ENCODE results near the gene B3GALT4. TPM values are rescaled to one million over a fixed set of nuclear protein-coding genes. Genes with fewer than 3 reads are reported as not detected.
"Not testable (repeated sequence)": the region's sequence is repeated elsewhere in the genome, so short reads cannot be mapped to it uniquely, and the experiment has no call there.

The B3GALT4 gene
- total RNA-seq, 3 donors from 2014 or later: 21.6 to 41.7 (median 24.2) TPM

DNA sequence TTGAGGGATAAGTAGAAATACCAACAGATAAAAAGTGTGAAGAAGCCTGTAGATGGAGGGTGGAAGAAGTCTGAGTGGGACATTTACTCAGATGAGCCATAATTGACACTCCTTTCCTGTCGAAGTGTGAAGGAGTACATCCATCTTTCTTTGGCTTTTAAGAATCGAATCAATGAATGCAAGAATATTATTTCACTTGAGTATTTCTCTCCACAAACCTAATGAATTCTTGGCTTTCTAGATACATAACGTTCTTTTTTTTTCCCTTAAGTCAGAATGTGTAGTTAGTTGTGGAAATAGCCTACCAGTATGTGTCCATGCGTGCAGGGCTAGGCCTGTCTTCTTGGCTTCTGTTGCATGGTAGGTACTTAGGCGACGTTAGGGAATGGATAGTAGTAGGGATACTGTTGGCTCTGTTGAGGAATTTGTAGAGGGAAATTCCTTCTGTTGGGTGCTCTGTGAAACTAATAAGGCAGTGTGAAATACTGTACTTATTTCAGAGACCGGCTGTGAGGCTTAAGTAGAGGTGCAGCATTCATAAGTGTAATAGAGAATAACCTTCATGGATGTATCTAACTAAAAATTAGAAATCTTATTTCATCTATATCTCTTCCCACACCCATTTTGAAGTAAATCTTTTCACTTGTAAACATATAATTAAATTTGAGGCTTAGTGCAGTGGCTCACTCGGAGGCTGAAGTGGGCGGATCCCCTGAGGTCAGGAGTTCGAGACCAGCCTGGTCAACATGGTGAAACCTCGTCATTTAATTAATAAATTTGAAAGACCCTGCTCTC is 3.6 kb upstream of the B3GALT4 start:
- Histone ChIP-seq H3K36me3 (ENCODE audit: low read depth) (no peaks in the 10 kb centered on the region), H3K4me3 (no peak overlapping the region), H3K4me1 (ENCODE audit: low read depth) (peaks cover 53% of the 10 kb centered on the region), H3K9me3 (no peaks in the 10 kb centered on the region)
- ATAC-seq (no peak), DNase-seq (no peak)
- intact Hi-C loops (cut with DNase I, micrococcal nuclease): no loop called here
- TF ChIP-seq, protein P1, sequence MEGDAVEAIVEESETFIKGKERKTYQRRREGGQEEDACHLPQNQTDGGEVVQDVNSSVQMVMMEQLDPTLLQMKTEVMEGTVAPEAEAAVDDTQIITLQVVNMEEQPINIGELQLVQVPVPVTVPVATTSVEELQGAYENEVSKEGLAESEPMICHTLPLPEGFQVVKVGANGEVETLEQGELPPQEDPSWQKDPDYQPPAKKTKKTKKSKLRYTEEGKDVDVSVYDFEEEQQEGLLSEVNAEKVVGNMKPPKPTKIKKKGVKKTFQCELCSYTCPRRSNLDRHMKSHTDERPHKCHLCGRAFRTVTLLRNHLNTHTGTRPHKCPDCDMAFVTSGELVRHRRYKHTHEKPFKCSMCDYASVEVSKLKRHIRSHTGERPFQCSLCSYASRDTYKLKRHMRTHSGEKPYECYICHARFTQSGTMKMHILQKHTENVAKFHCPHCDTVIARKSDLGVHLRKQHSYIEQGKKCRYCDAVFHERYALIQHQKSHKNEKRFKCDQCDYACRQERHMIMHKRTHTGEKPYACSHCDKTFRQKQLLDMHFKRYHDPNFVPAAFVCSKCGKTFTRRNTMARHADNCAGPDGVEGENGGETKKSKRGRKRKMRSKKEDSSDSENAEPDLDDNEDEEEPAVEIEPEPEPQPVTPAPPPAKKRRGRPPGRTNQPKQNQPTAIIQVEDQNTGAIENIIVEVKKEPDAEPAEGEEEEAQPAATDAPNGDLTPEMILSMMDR (IDR thresholded peaks at IDR 0.05): no peak

DNA sequence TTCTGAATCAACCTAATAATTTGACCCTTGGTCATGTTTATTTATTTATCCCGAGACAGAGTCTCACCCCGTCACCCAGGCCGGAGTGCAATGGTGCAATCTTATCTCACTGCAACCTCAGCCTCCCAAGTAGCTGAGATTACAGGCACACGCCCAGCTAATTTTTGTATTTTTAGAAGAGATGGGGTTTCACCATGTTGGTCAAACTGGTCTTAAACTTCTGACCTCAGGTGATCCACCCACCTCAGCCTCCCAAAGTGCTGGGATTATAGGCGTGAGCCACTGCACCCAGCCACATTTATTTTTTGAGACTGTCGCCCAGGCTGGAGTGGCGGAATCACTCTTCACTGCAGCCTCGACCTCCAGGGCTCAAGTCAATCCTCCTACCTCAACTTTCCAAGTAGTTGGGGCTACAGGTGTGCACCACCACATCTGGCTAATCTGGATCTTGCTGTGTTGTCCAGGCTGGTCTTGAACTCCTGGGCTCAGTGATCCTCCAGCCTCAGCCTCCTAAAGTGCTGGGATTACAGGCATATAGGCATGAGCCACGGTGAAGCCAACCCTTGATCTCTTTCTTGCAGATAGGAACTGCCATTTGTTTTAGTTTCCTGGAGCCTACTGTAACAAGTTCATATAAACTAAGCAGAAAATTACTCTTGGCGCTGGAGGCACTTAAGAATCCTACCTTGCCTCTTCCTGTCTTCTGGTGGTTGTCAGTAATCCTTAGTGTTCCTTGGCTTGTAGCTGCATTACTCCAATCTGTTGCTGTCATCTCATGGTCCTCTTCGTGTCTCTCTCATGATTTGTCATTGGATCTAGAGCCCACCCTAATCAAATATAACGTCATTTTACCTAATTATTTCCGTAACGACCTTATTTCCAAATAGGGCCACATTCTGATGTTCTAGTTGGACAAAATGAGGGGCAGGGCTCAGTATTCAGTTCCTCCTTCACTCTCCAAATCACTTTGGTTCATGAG is 2.7 kb upstream of the B3GALT4 start:
- TF ChIP-seq, protein P1 (IDR thresholded peaks at IDR 0.05): no peak
- intact Hi-C loops (cut with DNase I, micrococcal nuclease): no loop called here
- Histone ChIP-seq H3K4me1 (ENCODE audit: low read depth) (peaks cover 53% of the 10 kb centered on the region), H3K36me3 (ENCODE audit: low read depth) (no peaks in the 10 kb centered on the region), H3K4me3 (no peak overlapping the region), H3K9me3 (no peaks in the 10 kb centered on the region)
- no peak for DNase-seq
- no peak for ATAC-seq

DNA sequence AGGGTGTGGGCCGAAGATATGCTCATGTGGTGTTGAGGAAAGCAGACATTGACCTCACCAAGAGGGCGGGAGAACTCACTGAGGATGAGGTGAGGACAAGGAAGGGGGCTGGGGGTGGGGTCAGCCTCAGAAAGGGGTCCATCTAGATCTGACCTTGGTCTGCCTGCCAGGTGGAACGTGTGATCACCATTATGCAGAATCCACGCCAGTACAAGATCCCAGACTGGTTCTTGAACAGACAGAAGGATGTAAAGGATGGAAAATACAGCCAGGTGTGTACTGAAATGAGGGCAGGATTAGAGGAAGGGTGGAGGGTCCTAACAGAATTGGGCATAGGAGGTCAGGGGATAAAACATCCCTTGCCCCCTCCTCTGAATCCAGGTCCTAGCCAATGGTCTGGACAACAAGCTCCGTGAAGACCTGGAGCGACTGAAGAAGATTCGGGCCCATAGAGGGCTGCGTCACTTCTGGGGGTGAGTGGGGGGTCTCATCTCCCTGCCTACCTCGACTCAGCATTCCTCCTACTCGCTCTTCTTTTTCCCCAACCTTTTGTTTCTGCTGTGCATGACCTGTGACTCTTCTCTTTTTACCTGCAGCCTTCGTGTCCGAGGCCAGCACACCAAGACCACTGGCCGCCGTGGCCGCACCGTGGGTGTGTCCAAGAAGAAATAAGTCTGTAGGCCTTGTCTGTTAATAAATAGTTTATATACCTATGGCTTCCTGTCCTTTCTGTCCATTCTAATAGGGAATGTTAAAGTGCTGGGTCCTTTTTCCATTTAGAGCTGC is 935 bp upstream of the B3GALT4 start:
- intact Hi-C loops (cut with DNase I, micrococcal nuclease); H3K9me3 ChIP-seq; ATAC-seq; DNase-seq; H3K4me3 ChIP-seq; H3K36me3 ChIP-seq (ENCODE audit: low read depth): not testable (repeated sequence)
- peaks cover 47% of the 10 kb centered on the region for H3K4me1 ChIP-seq (ENCODE audit: low read depth)

DNA sequence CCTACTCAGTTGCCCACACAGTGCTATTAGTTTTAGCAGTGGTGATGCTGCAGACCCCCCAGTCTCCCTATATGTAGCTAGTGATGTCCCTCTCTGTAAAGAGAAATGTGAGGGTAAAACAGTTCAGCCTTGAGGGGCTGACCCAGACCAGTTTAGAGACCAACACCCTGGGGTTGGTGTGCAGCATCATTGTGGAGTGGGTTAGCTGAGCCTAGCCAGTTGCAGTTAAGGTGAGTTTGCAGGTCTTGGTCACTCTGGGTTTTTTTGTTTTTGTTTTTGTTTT is 401 bp upstream of the B3GALT4 start:
- TF ChIP-seq, protein P1 (IDR thresholded peaks at IDR 0.05): no peak
- Histone ChIP-seq H3K4me3 (no peak overlapping the region), H3K36me3 (ENCODE audit: low read depth) (no peaks in the 10 kb centered on the region), H3K9me3 (no peaks in the 10 kb centered on the region), H3K4me1 (ENCODE audit: low read depth) (peaks cover 47% of the 10 kb centered on the region)
- no peak for ATAC-seq
- intact Hi-C loops (cut with DNase I, micrococcal nuclease): no loop called here
- no peak for DNase-seq

DNA sequence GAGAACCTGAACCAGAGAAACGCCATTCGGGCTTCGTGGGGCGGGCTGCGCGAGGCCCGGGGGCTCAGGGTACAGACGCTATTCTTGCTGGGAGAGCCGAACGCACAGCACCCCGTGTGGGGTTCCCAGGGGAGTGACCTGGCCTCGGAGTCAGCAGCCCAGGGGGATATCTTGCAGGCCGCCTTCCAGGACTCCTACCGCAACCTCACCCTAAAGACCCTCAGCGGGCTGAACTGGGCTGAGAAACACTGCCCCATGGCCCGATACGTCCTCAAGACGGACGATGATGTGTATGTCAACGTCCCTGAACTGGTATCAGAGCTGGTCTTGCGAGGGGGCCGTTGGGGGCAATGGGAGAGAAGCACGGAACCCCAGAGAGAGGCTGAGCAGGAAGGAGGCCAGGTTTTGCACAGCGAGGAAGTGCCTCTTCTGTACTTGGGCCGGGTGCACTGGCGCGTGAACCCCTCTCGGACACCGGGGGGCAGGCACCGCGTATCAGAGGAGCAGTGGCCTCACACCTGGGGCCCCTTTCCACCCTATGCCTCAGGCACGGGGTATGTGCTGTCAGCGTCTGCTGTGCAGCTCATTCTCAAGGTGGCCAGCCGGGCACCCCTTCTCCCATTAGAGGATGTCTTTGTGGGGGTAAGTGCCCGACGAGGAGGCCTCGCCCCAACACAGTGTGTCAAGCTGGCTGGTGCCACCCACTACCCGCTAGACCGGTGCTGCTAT is 904 bp downstream of the B3GALT4 start:
- intact Hi-C loops (cut with DNase I, micrococcal nuclease): no loop called here

More for the DNA sequence above, 904 bp downstream of the B3GALT4 start:
- Histone ChIP-seq H3K4me3 (peak overlapping the region; percentile 83), H3K9me3 (no peaks in the 10 kb centered on the region), H3K4me1 (ENCODE audit: low read depth) (peaks cover 42% of the 10 kb centered on the region), H3K36me3 (ENCODE audit: low read depth) (no peaks in the 10 kb centered on the region)
- DNase-seq (peak in 2 of 3 donors; percentile 56 to 79), ATAC-seq (peak; percentile 0)
- TF ChIP-seq, protein P1 (IDR thresholded peaks at IDR 0.05): no peak
